GM21737 (cell line): ENCODE data around the gene PBX4.
A peak's percentile ranks its signal among the peaks of the same experiment; 100 is the strongest.

ENCODE experiments used
- ATAC-seq: cut with Tn5 transposase; IDR thresholded peaks from one replicate; pipeline ENCODE4 v1.9.1; 2021; ENCODE audit warnings: mild to moderate bottlenecking, moderate library complexity; ENCODE audit not compliant: unreplicated experiment

Gene PBX4

GRCh38 chr19:19527674-19528625 is 90.5 kb downstream of the PBX4 start:
- no peak for ATAC-seq

- ATAC-seq: no peak
Measured at GRCh38 chr19:19527371-19527656, 91.2 kb downstream of the PBX4 start.

- ATAC-seq: no peak
Measured at GRCh38 chr19:19526581-19527370, 91.7 kb downstream of the PBX4 start.

GRCh38 chr19:19525611-19526380 is 92.7 kb downstream of the PBX4 start:
- ATAC-seq: no peak

- no peak for ATAC-seq
Measured at GRCh38 chr19:19524053-19524452, 94.4 kb downstream of the PBX4 start.

- no peak for ATAC-seq
Measured at GRCh38 chr19:19523177-19523576, 95.3 kb downstream of the PBX4 start.

- ATAC-seq: no peak
Measured at GRCh38 chr19:19520989-19521388, 97.5 kb downstream of the PBX4 start.

- ATAC-seq: no peak
Measured at GRCh38 chr19:19517235-19517619, 101.3 kb downstream of the PBX4 start.

GRCh38 chr19:19515642-19516519 is 102.6 kb downstream of the PBX4 start, which contains the start of gene NDUFA13:
NDUFA13 (plus strand) TSS chr19:19516225; CDS start chr19:19516239, 14 bp downstream.
- ATAC-seq: peak; percentile 87

- no peak for ATAC-seq
Measured at GRCh38 chr19:19514881-19515641, 103.4 kb downstream of the PBX4 start, which contains the start of gene TSSK6. TSSK6 (minus strand) TSS chr19:19515548; CDS start chr19:19515427, 121 bp downstream.

GRCh38 chr19:19514215-19514657 is 104.3 kb downstream of the PBX4 start:
- no peak for ATAC-seq

GRCh38 chr19:19513682-19514081 is 104.8 kb downstream of the PBX4 start:
- no peak for ATAC-seq
